HL-60 (cell line): ENCODE data around the gene SPTSSB.

Experiments
- TF ChIP-seq, protein P1 (sequence below): IDR thresholded peaks from one replicate; pipeline ENCODE4 v1.5.1; 2011; ENCODE audit warnings: low read length, control low read depth, inconsistent platforms; ENCODE audit not compliant: insufficient read depth
- TF ChIP-seq, protein P2 (sequence below): IDR thresholded peaks from 2 replicates; pipeline ENCODE4 v1.6.1; 2012; ENCODE audit warnings: low read depth; ENCODE audit not compliant: insufficient replicate concordance

DNA sequence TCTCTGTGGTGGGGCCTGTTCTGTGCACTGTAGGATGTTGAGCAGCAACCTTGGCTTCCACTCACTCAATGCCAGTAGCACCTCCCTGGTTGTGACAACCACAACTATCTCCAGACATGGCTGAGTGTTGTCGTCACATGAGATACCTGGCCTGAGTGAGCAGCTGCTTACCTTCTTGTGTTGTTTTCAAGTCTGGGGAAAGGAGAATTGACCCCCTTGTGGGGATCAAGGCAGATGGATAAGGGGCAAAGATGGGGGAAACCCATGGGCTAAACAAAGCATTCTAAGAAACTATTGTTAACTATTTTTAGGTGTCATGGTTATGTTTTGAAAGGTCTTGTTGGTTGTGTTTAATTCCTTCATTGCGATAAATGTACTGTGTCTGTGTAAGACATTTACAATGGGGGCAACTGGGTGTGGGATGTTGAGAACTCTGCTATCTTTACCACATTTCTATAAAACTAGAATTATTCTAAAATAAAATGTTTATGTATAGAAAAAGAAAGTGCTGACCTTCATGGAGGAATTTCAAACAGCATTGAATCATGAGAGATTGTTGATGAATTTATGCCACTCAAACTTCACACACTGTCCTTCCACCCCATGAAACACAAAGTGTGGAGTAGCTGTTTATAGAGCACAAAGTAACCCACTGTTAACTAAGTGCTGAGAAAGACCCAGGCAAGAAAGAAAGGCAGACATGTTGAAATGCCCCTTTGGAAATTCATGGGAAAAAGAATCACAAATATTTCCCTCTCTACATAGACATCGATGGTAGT is 48.4 kb upstream of the SPTSSB start:
- TF ChIP-seq, protein P1, sequence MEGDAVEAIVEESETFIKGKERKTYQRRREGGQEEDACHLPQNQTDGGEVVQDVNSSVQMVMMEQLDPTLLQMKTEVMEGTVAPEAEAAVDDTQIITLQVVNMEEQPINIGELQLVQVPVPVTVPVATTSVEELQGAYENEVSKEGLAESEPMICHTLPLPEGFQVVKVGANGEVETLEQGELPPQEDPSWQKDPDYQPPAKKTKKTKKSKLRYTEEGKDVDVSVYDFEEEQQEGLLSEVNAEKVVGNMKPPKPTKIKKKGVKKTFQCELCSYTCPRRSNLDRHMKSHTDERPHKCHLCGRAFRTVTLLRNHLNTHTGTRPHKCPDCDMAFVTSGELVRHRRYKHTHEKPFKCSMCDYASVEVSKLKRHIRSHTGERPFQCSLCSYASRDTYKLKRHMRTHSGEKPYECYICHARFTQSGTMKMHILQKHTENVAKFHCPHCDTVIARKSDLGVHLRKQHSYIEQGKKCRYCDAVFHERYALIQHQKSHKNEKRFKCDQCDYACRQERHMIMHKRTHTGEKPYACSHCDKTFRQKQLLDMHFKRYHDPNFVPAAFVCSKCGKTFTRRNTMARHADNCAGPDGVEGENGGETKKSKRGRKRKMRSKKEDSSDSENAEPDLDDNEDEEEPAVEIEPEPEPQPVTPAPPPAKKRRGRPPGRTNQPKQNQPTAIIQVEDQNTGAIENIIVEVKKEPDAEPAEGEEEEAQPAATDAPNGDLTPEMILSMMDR: no peak
- TF ChIP-seq, protein P2, sequence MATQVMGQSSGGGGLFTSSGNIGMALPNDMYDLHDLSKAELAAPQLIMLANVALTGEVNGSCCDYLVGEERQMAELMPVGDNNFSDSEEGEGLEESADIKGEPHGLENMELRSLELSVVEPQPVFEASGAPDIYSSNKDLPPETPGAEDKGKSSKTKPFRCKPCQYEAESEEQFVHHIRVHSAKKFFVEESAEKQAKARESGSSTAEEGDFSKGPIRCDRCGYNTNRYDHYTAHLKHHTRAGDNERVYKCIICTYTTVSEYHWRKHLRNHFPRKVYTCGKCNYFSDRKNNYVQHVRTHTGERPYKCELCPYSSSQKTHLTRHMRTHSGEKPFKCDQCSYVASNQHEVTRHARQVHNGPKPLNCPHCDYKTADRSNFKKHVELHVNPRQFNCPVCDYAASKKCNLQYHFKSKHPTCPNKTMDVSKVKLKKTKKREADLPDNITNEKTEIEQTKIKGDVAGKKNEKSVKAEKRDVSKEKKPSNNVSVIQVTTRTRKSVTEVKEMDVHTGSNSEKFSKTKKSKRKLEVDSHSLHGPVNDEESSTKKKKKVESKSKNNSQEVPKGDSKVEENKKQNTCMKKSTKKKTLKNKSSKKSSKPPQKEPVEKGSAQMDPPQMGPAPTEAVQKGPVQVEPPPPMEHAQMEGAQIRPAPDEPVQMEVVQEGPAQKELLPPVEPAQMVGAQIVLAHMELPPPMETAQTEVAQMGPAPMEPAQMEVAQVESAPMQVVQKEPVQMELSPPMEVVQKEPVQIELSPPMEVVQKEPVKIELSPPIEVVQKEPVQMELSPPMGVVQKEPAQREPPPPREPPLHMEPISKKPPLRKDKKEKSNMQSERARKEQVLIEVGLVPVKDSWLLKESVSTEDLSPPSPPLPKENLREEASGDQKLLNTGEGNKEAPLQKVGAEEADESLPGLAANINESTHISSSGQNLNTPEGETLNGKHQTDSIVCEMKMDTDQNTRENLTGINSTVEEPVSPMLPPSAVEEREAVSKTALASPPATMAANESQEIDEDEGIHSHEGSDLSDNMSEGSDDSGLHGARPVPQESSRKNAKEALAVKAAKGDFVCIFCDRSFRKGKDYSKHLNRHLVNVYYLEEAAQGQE: no peak
